Bronchial smooth muscle cell (primary cell): ENCODE measurements around the gene FRMD7. TPM values are rescaled to one million over a fixed set of nuclear protein-coding genes. Genes with fewer than 3 reads are reported as not detected.

ENCODE experiments used
- total RNA-seq: library from RNA; depleted of rRNA; stranded (reverse); fragments of >200 nt; gene quantifications from 2 replicates; pipeline ENCODE4 v1.2.1, GENCODE V29; 2014

The FRMD7 gene
- under 0.01 TPM in 1 of 2 replicates, not detected in the other for total RNA-seq

GRCh38 chrX:132127743-132128142 lies at the start of gene FRMD7:
Gene FRMD7 (minus strand): TSS chrX:132128020. CDS start chrX:132127844, 176 bp downstream.

Other genes with a start within 250 kb of the FRMD7 start
- 1.6 and 2.0 TPM in 2 replicates for gene STK26, start 104.7 kb downstream of the FRMD7 start, total RNA-seq
- 13.0 and 14.3 TPM in 2 replicates for gene RAP2C, start 91.4 kb upstream of the FRMD7 start, total RNA-seq